ENCODE data around the gene ANKRD55. TPM values are rescaled to one million over a fixed set of nuclear protein-coding genes. Genes with fewer than 3 reads are reported as not detected.

Gene ANKRD55
- total RNA-seq, 2 experiments from 2014 or later: 0.37 to 0.52 TPM

Other genes with a start within 250 kb of the ANKRD55 start
- 10 to 100 TPM; 28.3 to 37.3 TPM for gene IL6ST, start 238.4 kb downstream of the ANKRD55 start, total RNA-seq

All from activated CD8-positive, alpha-beta T cell treated with anti-CD3 and anti-CD28 coated beads, Interleukin-2, amount 10 ng/mL, durations not matched to agents 7 days and 5 days (primary cell).